NCI-H446 treated with DMSO at 0.1 percent for 48 hours (cell line): ENCODE data around the gene AFDN.

ENCODE experiments used
- DNase-seq: peaks from one replicate; lab custom pipeline; 2025; lab: John Stamatoyannopoulos, UW

Gene AFDN

GRCh38 chr6:167842457-167842856 lies 15.7 kb downstream of the AFDN start:
- DNase-seq: no peak

GRCh38 chr6:167843023-167843422 lies 16.3 kb downstream of the AFDN start:
- DNase-seq: no peak

DNA sequence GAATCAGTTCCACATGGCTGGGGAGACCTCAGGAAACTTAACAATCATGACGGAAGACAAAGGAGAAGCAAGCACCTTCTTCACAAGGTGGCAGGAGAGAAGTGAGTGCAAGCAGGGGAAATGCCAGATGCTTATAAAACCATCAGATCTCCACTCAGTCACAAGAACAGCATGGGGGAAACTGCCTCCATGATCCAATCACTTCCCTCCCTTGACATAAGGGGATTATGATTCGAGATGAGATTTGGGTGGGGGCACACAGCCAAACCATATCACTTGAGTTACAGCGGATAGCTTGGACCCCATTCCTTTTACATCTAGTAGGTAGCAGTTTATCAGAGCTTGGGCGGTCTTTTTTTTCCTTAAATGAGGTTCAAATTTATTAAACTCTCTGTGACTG lies 19.1 kb downstream of the AFDN start:
- DNase-seq: no peak

DNA sequence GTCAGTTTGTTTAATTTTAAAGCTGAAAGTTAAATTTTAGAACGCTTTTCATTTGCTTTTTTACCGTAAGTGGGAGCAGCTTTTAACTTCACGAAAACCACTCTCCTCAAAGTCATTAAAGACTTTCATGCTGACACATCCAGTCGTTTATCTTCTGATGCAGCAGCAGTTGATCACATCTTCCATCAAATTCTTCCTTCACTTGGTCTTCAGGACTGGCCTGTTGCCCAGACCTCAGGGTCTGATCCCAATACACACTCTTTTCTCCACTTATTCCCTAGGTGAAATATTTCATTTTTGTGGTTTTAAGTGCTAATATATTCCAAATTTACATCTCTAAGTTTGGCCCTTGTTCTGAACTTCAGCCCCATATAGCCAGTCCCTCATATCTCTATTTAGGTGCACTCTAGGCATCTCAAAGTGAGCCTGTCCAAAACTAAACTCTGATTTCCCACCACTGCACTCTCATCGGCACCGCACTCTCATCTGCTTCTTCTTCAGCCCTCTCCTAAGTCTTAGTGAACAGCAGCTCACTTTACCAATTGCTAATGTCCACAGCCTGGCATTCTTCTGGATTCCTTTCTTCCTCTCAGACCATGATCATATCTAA lies 20.4 kb downstream of the AFDN start:
- DNase-seq: no peak

DNA sequence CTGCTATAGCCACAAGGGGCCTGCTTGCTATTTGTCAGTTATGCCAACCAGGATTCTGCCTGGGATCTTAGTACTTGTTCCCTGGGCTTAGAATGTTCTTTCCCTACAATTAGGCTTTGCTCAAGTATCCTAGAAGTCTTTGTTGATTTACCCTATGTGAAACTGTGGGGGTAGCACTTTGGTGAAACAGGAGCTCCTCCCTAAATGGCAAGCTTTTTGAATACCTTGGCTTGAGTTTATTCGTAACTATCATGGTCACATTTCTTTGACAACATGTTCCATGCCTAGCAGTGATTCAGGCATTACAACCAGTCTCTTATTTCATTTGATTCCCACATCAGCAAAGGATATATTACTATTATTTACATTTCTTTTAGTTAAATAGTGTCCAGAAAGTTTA lies 21.2 kb downstream of the AFDN start:
- DNase-seq: no peak

- no peak for DNase-seq
Measured at GRCh38 chr6:167848783-167849182, 22.1 kb downstream of the AFDN start.

GRCh38 chr6:167849846-167850459 lies 23.2 kb downstream of the AFDN start:
- no peak for DNase-seq

- DNase-seq: no peak
Measured at GRCh38 chr6:167850782-167851181, 24.1 kb downstream of the AFDN start.

GRCh38 chr6:167851370-167851952 lies 24.8 kb downstream of the AFDN start:
- no peak for DNase-seq

- DNase-seq: no peak
Measured at GRCh38 chr6:167855825-167856425, 29.2 kb downstream of the AFDN start.

DNA sequence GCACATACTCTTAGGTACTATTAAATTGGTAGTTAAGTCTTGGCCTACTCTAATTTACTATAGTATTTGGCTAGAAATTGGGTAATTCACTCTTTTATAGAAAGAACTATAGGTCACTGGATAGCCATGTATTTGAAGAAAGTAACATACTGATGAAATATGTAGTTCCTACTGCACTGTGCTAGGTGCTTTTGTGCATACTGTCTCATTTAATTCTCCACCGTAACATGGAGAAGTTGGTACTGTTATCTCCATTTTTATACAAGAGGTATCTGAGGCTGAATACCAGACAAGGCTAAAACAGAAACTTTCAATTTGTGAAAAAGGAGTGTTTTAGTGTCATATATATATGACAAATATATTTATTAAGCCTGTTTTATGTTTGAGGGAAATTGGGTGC lies 29.8 kb downstream of the AFDN start:
- no peak for DNase-seq

- no peak for DNase-seq
Measured at GRCh38 chr6:167856999-167857660, 30.4 kb downstream of the AFDN start.

GRCh38 chr6:167858086-167858591 lies 31.4 kb downstream of the AFDN start:
- DNase-seq: peak; percentile 59

DNA sequence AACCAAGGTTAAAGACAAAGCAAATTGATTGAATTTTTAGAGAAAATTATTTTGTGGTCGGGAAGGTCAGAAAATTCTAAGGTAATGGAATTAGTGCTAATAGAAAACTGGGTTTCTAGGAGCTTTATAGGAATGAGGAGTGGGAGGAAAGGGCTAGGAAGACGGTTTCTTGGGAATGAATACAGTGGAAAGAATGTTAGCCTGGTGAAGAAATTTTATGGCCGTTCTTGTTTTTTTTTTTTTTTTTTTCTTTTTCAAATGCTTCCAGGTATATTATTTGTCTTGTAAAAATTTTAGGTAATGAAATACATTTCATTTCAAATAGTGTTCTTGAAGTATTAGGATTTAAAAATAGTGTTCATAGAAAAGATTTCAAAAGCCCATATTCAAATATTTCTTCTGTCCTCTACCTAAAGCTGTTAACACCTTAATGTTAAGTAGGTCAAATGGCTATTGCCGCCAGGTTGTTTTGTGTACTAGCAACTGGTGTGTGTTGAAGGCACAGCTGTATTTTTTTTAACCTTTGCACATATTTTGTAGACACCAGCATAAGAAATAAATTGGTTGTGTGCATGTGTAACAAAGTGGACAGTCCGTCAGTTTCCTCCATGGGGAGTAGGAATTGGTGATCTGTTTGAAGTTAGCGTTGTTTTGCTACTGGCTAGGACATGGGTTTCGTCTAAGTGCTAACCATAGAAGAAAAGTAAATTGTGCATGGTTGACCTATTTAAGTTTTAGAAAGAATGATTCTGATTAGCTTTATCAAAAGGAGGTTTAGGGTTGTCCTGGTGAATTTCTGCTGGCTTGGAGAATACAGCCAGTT lies 32.3 kb downstream of the AFDN start:
- no peak for DNase-seq

- no peak for DNase-seq
Measured at GRCh38 chr6:167860550-167861226, 34.0 kb downstream of the AFDN start.

- DNase-seq: no peak
Measured at GRCh38 chr6:167861424-167861823, 34.7 kb downstream of the AFDN start.

DNA sequence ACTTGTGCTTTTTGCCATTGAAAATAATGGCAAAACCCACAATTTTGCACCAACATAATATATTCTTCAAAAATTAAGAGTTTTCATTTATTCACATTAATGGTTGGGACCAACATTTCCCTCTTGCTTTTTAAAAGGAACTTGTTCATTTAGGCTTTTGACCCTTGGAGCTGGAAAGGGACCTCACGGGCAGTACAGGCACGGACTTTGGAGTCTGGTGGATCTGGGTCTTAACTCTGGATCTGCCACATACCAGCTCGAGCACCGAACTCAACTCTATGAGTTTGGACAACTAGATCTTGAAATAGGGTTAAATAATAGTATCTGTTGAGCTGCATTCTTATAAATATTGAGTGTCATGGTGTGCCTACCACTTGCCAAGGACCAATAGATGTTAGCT lies 37.2 kb downstream of the AFDN start:
- no peak for DNase-seq

DNA sequence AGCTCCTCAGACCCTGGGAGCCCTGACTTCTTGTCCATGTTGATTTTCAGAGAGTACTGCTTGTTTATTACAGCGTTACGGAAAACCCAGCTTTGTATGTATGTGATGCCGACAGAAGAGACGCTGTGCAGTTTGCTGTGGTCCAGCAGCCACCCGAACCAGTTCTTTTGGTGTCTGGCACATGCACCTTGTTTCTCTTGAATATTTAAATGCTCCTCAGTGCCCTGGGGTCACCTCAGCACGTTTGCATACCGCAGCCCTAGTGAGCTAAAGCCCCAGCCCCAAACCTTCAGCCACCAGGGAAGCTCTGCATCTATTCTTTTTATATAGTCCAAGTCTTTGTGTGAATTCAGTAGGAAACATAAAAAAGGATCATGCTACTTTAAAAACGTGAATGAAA lies 39.9 kb downstream of the AFDN start:
- DNase-seq: no peak

DNA sequence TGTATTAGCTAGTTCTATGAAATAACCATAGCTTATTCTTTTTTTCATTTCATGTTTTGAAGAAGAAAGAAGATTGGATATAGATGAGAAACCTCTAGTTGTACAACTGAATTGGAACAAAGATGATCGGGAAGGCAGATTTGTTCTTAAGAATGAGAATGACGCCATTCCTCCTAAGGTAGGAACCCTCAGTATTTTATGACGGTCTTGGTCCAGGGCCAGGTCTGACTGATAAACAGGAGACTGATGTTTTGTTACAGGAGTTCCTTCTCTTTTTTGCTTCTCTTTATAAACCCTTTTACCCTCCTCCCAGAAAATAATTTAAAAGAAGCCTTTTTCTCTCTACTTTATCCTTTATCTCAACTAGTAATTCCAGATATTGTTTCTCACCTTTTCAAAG lies 43.6 kb downstream of the AFDN start:
- no peak for DNase-seq

GRCh38 chr6:167872538-167873210 lies 46.0 kb downstream of the AFDN start:
- no peak for DNase-seq
